ENCODE measurements around the gene HDAC11. TPM values are rescaled to one million over a fixed set of nuclear protein-coding genes. Genes with fewer than 3 reads are reported as not detected.
A peak's percentile ranks its signal among the peaks of the same experiment; 100 is the strongest.
"Not testable (repeated sequence)": the region's sequence is repeated elsewhere in the genome, so short reads cannot be mapped to it uniquely, and the experiment has no call there.

Gene HDAC11
- total RNA-seq, 4 donors from 2014 or later = 7.4 to 20.6 (median 11.7) TPM

- no peak overlapping the region for H3K27ac ChIP-seq
- no peak for DNase-seq
- intact Hi-C loops (cut with DNase I; ENCODE audit: low total_unique reads) = loop anchor here (5.0 kb wide), 1 partner anchor 150 kb away; no protein-coding TSS in a partner anchor
- H3K9me3 ChIP-seq = no peaks in the 10 kb centered on the region
- TF ChIP-seq, protein P1, sequence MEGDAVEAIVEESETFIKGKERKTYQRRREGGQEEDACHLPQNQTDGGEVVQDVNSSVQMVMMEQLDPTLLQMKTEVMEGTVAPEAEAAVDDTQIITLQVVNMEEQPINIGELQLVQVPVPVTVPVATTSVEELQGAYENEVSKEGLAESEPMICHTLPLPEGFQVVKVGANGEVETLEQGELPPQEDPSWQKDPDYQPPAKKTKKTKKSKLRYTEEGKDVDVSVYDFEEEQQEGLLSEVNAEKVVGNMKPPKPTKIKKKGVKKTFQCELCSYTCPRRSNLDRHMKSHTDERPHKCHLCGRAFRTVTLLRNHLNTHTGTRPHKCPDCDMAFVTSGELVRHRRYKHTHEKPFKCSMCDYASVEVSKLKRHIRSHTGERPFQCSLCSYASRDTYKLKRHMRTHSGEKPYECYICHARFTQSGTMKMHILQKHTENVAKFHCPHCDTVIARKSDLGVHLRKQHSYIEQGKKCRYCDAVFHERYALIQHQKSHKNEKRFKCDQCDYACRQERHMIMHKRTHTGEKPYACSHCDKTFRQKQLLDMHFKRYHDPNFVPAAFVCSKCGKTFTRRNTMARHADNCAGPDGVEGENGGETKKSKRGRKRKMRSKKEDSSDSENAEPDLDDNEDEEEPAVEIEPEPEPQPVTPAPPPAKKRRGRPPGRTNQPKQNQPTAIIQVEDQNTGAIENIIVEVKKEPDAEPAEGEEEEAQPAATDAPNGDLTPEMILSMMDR (IDR thresholded peaks at IDR 0.05) = no peak
- TF ChIP-seq POLR2A (IDR thresholded peaks at IDR 0.05) = no peak
- no peaks in the 10 kb centered on the region for H3K27me3 ChIP-seq
- H3K4me3 ChIP-seq = no peak overlapping the region
- H3K36me3 ChIP-seq = no peaks in the 10 kb centered on the region
- no peaks in the 10 kb centered on the region for H3K4me1 ChIP-seq
Measured at GRCh38 chr3:13497386-13497785, 17.3 kb downstream of the HDAC11 start.

- Histone ChIP-seq H3K36me3 (no peaks in the 10 kb centered on the region), H3K4me1 (no peaks in the 10 kb centered on the region), H3K4me3 (no peak overlapping the region), H3K27me3 (no peaks in the 10 kb centered on the region), H3K9me3 (no peaks in the 10 kb centered on the region), H3K27ac (no peak overlapping the region)
- DNase-seq = no peak
- TF ChIP-seq, protein P1 (IDR thresholded peaks at IDR 0.05) = no peak
- no peak for TF ChIP-seq POLR2A (IDR thresholded peaks at IDR 0.05)
- intact Hi-C loops (cut with DNase I; ENCODE audit: low total_unique reads) = loop anchor here (5.0 kb wide), 1 partner anchor 149 kb away; no protein-coding TSS in a partner anchor
Measured at GRCh38 chr3:13498354-13499060, 18.4 kb downstream of the HDAC11 start.

DNA sequence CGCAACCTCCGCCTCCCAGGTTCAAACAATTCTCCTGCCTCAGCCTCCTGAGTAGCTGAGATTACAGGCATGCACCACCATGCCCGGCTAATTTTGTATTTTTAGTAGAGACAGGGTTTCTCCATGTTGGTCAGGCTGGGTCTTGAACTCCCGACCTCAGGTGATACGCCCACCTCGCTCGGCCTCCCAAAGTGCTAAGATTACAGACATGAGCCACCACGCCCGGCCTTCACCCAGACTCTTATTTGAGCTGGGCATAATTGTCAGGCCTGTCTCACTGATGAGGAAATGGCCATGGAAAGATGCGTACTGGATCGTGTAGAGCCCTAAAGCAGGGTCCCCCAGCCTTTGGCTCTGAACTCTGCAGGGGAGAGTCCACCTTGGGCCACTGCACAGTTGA is 19.1 kb downstream of the HDAC11 start:
- not testable (repeated sequence) for H3K4me1 ChIP-seq, H3K4me3 ChIP-seq, H3K27ac ChIP-seq, H3K36me3 ChIP-seq, H3K9me3 ChIP-seq, H3K27me3 ChIP-seq, DNase-seq
- intact Hi-C loops (cut with DNase I; ENCODE audit: low total_unique reads) = loop anchor here (5.0 kb wide), 1 partner anchor 148 kb away; no protein-coding TSS in a partner anchor

GRCh38 chr3:13500133-13500885 is 20.2 kb downstream of the HDAC11 start:
- Histone ChIP-seq H3K4me1 (no peaks in the 10 kb centered on the region), H3K27me3 (no peaks in the 10 kb centered on the region), H3K9me3 (no peaks in the 10 kb centered on the region), H3K4me3 (no peak overlapping the region), H3K36me3 (no peaks in the 10 kb centered on the region), H3K27ac (no peak overlapping the region)
- intact Hi-C loops (cut with DNase I; ENCODE audit: low total_unique reads) = no loop called here
- TF ChIP-seq, protein P1 (IDR thresholded peaks at IDR 0.05) = peak in 1 of 4 experiments; percentile 16
- no peak for TF ChIP-seq POLR2A (IDR thresholded peaks at IDR 0.05)
- no peak for DNase-seq

- H3K27me3 ChIP-seq = no peaks in the 10 kb centered on the region
- no peaks in the 10 kb centered on the region for H3K9me3 ChIP-seq
- intact Hi-C loops (cut with DNase I; ENCODE audit: low total_unique reads) = no loop called here
- no peak overlapping the region for H3K27ac ChIP-seq
- H3K36me3 ChIP-seq = no peaks in the 10 kb centered on the region
- DNase-seq = no peak
- H3K4me3 ChIP-seq = no peak overlapping the region
- TF ChIP-seq, protein P1 (IDR thresholded peaks at IDR 0.05) = no peak
- TF ChIP-seq POLR2A (IDR thresholded peaks at IDR 0.05) = no peak
- H3K4me1 ChIP-seq = no peaks in the 10 kb centered on the region
Measured at GRCh38 chr3:13501056-13501455, 20.9 kb downstream of the HDAC11 start.

All from uterus (tissue), 4 donors.